ENCODE data around the gene FBRSL1.
A peak's percentile ranks its signal among the peaks of the same experiment; 100 is the strongest.

FBRSL1 gene

DNA sequence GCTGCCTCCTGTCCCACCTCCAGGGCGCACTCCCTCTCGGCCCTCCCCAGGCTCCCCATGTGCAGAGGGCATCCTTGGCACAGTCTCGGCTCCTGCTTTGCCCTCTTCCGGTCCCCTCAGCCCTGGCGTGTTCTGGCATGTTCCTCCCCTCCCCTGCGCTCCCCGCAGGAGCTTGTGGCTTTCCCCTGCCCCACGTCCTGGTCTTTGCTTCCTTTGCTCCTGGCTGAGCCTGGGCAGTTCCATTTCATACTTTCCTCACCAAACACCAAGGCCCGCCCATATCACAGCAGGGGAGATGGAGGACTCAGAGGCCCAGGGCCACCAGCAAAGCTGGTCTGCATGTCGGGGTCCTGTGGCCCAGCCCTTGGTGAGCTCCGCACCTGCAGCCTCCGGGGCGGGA is 56.0 kb downstream of the FBRSL1 start:
- no peak for DNase-seq

DNA sequence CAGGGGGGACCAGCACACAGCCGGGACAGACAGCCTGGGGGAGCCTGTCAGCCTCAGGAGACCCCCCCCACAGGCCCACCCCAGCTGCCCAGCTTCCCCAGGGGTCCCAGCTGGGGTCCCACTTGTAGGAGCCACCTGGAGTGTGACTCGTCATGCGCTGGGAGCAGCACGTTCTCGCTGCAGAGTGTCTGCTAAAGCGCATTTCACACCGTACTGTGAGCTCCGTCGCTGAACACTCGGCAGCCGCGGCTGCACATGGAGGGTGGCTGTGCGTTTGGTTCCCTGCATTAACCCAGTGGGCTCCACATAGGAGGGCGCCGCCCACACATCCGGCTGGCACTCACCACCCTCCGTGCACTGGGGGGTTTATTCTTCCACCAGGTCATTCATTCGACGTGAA is 56.7 kb downstream of the FBRSL1 start:
- no peak for DNase-seq

DNA sequence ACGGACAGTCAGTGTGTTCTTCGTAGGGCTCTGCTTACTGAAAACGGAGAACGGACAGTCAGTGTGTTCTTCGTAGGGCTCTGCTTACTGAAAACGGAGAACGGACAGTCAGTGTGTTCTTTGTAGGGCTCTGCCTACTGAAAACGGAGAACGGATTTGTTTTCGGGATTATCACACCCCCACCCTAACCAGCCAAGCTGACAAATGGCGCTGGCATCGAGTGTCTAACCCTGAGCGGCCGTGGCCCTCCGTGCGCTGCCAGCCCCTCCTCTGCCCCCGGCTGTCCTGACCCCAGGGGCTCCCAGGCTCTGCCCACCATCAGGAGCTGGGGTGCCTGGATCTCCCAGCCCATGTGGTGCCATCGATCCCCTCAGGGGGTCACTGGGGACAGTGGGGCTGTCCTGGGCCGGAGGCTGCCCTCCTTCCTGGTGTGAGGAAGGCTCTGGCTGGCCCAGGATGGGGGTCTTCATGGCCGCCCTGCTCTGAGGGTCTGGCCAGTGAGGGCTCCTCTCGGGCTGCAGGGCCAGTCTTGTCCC is 57.3 kb downstream of the FBRSL1 start:
- DNase-seq, result no peak

DNA sequence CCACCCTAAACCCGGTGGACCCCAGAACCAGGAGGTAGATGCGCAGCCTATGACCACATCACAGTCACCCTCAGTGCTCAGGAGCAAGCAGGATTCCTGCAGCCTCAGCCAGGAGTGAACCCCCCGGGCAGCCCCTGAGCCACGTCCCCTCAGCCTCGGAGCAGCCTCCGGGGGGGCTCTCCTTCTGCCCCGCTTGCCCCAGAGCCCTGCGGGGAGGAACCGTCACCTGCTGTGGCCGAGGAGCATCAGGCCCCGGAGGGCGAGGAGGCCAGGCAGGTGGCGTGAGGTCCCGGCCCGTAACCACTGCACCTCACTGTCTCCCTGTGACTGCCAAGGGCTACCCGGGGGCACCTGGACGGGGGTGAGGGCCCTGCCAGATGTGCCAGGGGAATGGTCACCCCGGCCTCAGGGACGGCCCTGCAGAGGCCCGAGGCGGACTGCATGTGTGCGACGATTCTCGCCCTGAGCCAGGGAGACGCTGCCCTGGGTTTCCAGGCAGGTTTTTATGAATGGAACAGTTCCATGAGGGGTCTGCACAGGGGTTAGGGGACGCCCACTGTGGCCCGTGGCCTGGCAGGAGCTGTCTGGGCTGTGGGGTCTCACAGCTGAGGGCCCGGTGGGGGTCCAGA is 58.6 kb downstream of the FBRSL1 start:
- no peak for DNase-seq

DNA sequence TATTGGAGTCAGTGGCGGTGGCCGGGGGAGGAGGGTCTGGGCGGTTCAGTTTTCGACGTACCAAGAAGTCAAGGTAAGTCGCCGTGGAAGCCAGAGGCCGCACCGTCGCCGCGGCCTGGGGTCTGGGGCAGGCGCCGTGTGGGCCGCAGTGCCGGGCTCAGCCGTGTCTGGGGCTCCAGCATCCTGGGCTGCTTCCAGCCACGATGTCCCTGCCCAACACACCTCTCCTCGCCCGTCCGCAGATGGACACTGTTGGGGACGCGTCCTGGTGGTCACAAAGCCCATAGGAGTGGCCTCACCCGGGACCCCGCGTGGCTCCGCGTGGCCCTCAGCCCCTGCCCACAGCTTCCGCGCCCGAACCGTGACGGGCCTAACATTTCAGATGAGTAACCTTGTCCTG is 59.1 kb downstream of the FBRSL1 start:
- no peak for DNase-seq

DNA sequence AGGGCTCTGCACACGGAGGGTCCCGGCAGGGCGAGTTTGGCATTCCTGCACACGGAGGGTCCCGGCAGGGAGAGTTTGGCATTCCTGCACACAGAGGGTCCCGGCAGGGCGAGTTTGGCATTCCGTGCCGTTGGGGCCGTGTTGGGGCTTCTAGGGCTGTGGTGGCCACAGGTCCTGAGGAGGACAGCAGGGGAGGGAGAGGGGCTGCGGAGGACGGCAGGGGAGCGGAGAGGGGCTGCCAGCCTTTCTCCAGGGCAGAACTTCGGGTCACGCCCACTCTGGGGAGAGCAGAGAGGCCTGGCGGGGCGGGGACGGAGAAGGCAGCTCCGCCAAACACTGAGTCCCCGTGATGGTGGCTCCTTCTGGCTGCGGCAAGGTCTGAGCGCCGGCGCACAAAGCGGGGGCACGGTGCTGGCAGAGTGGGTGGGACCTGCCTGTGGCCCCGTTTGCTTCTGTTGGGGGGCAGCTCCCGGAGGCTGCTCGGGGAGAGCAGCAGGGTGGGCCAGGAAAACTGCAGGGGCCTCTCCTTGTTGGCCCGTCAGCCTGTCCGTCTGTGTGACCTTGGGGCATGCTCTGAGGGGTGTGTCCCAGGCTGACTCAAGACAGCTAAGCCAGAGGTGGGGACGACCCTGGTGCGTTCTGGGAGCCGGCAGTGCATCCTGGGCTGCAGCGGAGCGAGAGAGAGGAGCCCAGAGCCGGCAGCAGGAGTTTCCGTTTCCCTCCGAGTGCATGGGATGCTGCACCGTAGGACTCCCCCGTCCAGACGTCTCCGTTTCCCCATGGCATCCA is 60.3 kb downstream of the FBRSL1 start:
- DNase-seq, result no peak

DNA sequence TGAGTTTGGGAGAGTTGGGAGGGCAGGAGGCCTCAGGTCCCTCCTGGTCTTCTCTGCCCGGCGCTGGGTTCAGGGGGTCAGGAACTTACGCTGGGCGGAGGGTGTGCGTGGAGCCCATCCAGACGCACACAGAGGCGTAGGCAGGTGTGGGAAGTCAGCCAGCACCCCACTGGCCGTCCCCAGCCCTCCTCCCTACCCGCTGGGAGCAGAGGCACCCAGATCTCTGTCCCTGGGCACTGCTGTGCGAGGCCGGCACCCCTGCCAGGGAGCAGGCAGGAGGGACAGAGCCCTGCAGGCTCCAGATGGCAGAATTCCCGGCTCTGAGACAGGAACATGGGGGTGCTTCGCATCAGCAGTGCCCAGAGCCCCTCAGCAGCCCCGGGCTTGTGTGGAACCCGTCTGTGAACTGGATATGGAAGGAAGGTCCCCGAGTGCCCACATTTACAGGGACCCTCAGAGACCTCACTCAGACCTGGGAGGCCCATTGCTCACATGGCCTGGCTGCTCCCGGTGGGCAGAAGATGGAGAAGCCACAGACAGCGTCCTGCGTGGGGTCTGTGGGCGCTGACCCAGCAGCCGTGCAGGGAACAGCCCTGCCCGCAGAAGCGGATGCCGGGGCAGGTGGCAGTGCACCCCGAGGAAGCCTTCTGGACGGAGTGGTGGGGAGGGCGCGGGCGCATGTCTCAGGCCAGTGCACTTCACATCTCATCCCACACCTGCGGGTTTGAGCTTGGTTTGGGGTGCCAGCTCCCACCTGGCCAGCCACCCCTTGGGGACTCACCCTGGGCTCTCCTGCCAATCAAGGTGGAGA is 61.1 kb downstream of the FBRSL1 start:
- DNase-seq, result no peak

DNA sequence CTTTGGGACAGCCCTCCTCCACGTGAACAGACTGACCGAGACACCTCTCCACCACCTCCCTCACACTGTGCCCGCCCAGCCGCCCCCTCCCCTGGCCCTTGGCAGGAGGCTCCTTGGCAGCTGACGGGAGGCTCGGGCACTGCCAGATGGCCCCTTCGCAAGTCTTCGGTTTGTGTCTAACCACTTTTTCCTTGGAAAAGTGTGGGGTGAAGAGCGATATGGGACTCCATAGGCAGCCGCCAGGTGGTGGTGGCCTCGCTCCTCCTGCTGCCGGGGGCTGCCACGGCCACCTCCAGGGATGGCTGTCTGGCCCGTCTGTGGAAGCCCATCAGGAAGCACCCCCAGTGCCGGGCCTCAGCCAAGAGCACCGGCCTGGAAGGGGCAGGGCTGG is 61.7 kb downstream of the FBRSL1 start:
- no peak for DNase-seq

DNA sequence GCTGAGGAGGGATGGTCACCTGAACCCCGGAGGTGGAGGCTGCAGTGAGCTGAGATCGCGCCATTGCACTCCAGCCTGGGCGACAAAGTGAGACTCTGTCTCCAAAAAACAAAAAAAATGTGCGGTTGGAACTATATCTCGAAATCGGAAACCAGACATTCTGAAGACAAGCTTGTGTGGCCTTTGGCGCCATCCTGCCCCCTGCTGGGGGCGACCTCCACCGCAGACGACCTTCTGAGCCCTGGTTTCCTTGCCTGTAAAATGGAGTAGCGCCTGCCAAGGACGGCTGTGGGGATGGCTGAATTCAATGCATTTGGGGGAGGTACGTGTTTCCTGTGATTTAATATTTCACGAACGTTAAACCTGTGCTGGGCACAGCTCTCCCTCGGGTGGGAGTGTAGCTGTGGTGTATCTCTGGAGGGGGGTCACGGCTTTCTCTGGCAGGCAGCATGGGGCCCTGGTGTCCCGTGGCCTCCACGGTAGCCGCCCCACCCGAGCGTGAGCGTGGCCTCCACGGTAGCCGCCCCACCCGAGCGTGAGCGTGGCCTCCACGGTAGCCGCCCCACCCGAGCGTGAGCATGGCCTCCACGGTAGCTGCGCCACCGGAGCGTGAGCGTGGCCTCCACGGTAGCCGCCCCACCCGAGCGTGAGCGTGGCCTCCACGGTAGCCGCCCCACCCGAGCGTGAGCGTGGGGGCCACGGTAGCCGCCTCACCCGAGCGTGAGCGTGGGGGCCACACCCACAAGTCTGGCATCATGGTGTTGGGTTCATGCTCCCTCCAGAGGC is 65.1 kb downstream of the FBRSL1 start:
- peak; percentile 21 for DNase-seq

DNA sequence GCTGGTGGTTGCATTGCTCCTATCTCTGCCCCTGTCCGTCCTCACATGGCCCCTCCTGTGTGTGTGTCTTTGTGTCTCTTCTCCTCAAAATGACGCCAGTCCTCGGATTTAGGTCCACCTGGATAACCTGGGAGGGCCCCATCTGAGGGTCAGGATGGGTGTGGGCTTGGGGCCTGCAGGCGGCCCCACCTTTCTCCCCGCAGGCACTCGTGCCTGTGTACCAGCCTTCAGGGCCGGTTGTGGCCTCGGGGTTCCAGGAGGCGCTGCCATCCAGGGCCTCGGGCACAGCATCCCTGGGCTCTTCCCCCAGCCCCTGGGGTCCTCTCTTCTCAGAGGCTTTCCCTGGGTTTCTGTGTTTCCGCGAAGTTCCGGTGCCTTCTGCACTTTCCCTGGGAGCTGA is 65.7 kb downstream of the FBRSL1 start:
- DNase-seq, result no peak

DNA sequence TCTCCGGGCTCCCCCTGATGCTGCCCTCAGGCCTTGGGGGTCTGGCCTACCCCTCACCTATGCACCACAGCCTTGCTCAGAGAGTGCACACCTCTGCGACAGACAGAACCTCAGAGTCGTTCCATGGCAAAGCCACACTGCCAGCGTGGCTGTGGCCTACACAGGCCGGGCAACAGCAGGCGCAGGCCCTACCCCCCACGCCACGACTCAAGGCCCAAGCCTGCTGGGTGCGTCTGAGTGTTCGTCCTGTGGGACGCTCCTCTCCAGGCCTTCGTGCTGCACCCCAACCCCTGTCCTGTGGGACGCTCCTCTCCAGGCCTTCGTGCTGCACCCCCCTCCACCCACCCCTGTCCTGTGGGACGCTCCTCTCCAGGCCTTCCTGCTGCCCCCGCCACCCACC is 66.3 kb downstream of the FBRSL1 start:
- DNase-seq, result no peak

DNA sequence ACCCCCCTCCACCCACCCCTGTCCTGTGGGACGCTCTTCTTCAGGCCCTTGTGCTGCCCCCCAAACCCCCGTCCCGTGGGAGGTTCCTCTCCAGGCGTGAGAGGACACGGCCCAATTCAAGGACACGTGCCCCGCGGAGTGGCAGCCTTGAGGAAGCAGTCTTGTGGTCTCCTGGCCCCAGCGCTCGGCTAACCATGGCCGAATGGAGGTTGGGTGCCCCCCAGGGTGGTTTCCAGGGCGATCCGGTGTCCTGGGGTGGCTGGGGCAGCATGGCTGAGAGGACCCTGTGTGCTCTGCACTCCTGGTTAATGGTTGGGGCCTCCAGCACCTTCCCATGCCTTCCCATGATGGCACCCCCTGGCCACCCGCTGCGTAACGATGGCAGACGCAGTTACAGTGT is 66.8 kb downstream of the FBRSL1 start:
- no peak for DNase-seq

DNA sequence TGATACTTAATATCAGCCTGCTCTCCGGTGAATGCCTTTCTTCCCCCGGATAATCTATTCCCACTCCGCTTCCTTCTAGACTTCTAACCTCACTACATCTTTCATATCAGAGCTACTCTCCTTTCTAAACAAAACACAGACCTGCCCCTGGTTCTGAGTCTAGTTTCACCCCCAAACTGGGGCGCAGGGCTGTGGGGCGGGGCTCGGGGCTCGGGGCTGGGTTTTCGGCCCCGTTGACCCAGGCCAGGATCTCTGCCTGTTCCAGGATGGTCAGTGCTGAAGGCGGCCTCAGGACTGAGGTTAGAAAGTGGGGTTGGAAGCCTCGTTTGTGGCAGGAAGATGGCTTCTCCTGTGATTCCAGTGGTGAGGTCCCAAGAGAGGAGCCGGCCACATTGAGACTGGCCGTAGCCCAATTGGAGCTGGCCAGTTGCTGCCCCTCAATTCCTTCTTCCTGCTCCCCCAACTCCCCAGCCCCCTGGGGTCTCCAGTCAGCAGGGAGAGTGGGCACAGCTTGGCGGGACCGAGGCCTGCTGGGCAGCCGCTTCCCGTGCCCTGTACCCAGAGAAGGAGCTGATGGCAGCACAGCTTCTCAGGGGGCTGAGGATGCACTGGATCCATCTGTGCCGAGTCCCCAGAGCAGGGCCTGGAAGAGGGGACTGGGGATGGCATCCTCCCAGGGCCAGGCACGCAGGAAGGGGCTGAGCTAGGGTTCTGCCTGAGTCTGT is 67.5 kb downstream of the FBRSL1 start:
- no peak for DNase-seq

DNA sequence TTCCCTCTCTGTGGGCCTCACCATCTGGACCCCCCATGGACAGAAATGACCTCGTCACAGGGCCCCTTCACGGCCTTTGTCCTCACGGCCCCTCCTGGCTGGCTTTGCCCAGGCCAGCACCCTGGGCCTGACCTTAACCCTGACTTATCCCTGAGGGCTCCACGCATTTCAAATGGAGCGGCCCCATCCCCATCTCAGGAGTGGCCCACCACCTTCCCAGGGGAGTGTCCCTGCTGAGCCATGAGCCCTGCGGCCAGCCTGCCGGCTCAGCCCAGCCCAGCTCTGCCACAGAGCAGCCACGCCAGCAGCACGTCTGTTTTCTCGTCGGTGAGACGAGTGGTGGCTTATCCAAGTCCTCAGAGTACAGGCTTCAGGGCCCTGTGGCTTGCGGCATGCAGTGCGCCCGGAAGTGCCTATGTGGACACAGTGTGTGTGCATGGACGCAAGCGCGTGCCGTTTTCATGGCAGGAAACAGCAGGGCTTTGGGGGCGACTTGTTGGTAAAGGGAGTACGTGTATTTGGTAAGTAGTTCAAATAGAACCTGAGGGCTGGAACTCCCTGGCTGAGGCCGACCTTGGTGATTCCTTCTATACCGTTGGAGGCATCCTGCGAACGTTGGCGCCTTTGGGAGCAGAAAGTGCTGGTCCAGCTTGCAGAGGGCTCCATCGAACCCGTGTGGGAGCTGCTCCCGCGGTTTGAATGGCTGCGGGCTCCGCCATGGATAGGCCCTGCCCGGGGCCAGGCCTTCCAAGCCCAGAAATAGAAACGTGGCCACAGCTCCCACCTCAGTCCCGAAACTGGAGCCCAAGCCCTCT is 68.3 kb downstream of the FBRSL1 start:
- DNase-seq, result peak; percentile 80

DNA sequence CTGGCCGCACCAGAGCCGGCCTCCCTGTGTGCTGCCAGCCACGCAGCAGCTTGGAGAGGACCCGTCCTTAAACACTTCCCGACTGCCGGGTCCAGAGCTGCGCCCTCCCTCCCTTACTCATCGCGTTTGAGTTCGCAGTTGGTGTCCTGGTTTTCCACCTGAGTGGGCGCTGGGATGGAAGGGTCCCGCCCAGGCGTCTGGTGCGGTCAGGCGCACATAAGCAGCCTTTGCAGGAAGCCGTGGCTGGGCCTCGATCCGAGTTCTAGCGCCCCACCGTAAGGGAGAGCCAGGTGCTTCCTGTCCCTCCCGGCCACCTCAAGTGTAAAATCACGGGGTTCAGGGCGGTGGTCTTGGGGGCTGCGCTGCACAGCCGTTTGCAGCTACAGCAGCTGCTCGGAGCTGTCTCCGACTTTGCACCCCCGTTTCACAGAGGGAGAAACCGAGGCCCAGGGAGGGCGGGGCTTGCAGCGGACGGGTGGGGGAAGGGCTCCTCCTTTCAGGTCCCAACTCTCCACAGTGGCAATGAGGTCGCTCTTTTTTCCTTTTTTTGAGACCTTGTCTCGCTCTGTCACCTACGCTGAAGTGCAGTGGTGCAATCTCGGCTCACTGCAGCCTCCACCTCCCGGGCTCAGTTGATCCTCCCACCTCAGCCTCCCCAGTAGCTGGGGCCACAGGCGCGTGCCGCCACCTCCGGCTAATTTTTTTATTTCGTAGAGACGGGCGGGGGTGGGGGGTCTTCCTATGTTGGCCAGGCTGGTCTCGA is 69.1 kb downstream of the FBRSL1 start:
- DNase-seq, result peak; percentile 34

DNA sequence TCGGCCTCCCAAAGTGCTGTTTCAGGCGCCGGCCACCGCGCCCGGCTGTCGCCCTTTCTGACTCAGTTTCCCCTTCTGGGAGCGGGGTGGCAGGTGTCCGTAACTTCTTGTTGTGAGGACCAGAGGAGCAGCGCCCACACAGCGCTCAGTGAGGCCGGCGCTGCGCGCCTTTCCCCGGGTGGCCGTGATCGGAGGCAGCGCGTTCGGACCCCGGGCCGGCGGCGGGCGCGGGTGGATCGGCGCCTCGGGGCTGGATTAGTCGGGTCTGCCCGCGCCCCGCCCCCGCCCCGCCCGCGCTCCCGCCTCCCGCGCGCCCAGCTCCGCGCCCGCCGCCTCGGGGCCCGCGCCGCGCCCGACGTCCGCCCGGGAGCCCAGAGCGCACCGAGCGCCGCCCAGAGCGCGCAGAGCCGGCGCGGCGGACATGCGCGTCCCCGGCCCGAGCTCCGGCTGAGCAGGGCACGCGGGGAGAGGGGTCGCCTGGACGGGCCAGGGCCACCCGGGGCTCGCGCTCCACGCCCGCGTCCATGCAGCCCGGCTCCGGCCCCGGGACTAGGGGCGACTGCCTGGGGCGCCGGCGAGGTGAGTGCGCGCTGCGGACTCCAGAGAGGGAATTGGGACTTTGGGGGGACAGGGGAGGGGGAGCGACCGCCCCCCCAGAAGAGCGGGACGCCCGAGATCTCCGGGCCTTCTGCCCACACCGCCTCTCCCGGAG is 69.9 kb downstream of the FBRSL1 start:
- peak; percentile 14 for DNase-seq

DNA sequence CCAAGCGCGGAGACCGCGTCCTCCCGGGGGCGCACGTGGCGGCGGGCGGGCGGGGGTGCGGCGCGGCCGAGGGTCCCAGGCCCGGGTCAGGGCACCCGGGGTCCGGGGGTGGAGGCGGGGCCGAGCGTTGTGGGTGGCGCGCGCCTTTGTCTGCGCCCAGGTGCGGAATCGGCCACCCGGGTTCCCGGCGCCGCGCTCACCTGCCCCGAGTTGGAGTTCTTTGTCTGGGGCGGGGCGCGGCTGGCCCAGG is 70.3 kb downstream of the FBRSL1 start:
- DNase-seq, result no peak

DNA sequence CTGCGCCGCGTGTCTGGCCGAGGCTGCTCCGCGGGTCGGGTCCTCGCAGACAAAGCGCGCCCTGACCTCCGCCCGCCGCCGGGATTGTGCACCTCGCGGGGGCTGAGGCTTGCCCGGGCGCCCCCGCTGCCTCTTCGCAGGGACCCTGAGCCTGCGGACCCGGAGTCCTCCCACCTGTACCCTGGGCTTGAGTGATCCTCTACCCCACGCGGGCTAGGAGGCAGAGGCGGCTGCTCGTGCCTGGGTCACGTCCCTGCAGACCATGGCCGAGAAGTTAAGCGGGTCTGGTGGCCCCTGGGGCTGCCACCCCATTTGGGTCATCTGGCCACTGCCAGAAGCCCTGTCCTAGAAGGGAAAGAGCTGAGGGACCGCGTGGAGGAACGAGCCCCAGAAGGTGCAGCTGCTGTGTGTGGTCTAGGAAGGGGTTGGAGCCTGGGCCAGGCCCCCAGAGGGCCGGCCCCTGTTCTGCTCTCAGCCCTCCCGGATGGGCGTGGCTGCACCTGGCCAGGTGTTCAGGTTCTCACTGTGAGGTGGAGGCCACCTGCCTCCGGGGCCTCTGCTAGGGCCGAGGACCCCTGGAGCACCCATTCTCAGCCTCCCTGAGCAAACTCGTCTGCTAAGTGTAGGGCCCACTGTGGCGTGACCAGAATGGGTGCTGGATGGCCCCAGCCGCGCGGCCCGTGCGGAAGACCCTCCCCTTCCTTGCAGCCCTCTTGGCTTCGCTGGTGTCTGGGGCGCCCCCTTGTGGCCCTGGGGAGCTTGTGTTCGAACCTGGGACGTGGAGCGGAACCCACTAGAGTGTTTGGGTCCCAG is 70.9 kb downstream of the FBRSL1 start:
- DNase-seq, result peak; percentile 57

All from MV-4-11 (cell line).